ENCODE results near the gene ITGBL1.

Gene ITGBL1

GRCh38 chr13:101457176-101457575 lies 4.7 kb downstream of the ITGBL1 start:
- no peak overlapping the region for H3K4me3 ChIP-seq (ENCODE audit: insufficient read depth, low read length, poor library complexity, severe bottlenecking)
- H3F3A ChIP-seq (ENCODE audit: insufficient read depth), result no peaks in the 10 kb centered on the region
- no peak overlapping the region for H3K9ac ChIP-seq (ENCODE audit: low read length)
- H3K9me2 ChIP-seq (replicated peaks; ENCODE audit: insufficient read depth, low read length), result no peaks in the 10 kb centered on the region
- H4K20me1 ChIP-seq (ENCODE audit: low read depth, low read length), result no peaks in the 10 kb centered on the region
- TF ChIP-seq EZH2phosphoT487 (conservative IDR thresholded peaks at IDR 0.05; ENCODE audit: low read length) (no peak), CTCF (IDR thresholded peaks at IDR 0.05; ENCODE audit: insufficient read depth, low read length, poor library complexity, severe bottlenecking) (no peak)
- no peaks in the 10 kb centered on the region for H3K9me3 ChIP-seq (ENCODE audit: insufficient read depth, low read length)
- no peak overlapping the region for H3K4me2 ChIP-seq (ENCODE audit: low read depth, low read length, poor library complexity, severe bottlenecking)
- H3K27ac ChIP-seq (ENCODE audit: low read depth, low read length), result no peak overlapping the region
- no peaks in the 10 kb centered on the region for H3K36me3 ChIP-seq (ENCODE audit: low read length)
- H2AFZ ChIP-seq (ENCODE audit: low read depth, low read length, severe bottlenecking), result no peak overlapping the region
- no peaks in the 10 kb centered on the region for H3K27me3 ChIP-seq (ENCODE audit: low read length)
- H3K79me2 ChIP-seq (ENCODE audit: insufficient read depth, low read length), result no peaks in the 10 kb centered on the region

GRCh38 chr13:101465877-101466276 lies 13.4 kb downstream of the ITGBL1 start:
- no peak overlapping the region for H3K9ac ChIP-seq (ENCODE audit: low read length)
- H3K9me3 ChIP-seq (ENCODE audit: insufficient read depth, low read length), result no peaks in the 10 kb centered on the region
- no peaks in the 10 kb centered on the region for H4K20me1 ChIP-seq (ENCODE audit: low read depth, low read length)
- no peaks in the 10 kb centered on the region for H3K79me2 ChIP-seq (ENCODE audit: insufficient read depth, low read length)
- no peaks in the 10 kb centered on the region for H3F3A ChIP-seq (ENCODE audit: insufficient read depth)
- H3K36me3 ChIP-seq (ENCODE audit: low read length), result no peaks in the 10 kb centered on the region
- H3K4me3 ChIP-seq (ENCODE audit: insufficient read depth, low read length, poor library complexity, severe bottlenecking), result no peak overlapping the region
- H2AFZ ChIP-seq (ENCODE audit: low read depth, low read length, severe bottlenecking), result no peak overlapping the region
- H3K27me3 ChIP-seq (ENCODE audit: low read length), result no peaks in the 10 kb centered on the region
- H3K4me2 ChIP-seq (ENCODE audit: low read depth, low read length, poor library complexity, severe bottlenecking), result no peak overlapping the region
- TF ChIP-seq CTCF (IDR thresholded peaks at IDR 0.05; ENCODE audit: insufficient read depth, low read length, poor library complexity, severe bottlenecking), result no peak
- no peak for TF ChIP-seq EZH2phosphoT487 (conservative IDR thresholded peaks at IDR 0.05; ENCODE audit: low read length)
- H3K27ac ChIP-seq (ENCODE audit: low read depth, low read length), result no peak overlapping the region
- no peaks in the 10 kb centered on the region for H3K9me2 ChIP-seq (replicated peaks; ENCODE audit: insufficient read depth, low read length)

GRCh38 chr13:101467415-101467814 lies 14.9 kb downstream of the ITGBL1 start:
- Histone ChIP-seq H3K9me2 (replicated peaks; ENCODE audit: insufficient read depth, low read length) (no peaks in the 10 kb centered on the region), H3K9me3 (ENCODE audit: insufficient read depth, low read length) (no peaks in the 10 kb centered on the region), H3K9ac (ENCODE audit: low read length) (no peak overlapping the region), H3K27ac (ENCODE audit: low read depth, low read length) (no peak overlapping the region), H3K79me2 (ENCODE audit: insufficient read depth, low read length) (no peaks in the 10 kb centered on the region), H3K4me2 (ENCODE audit: low read depth, low read length, poor library complexity, severe bottlenecking) (no peak overlapping the region), H3K4me3 (ENCODE audit: insufficient read depth, low read length, poor library complexity, severe bottlenecking) (no peak overlapping the region), H3F3A (ENCODE audit: insufficient read depth) (no peaks in the 10 kb centered on the region), H2AFZ (ENCODE audit: low read depth, low read length, severe bottlenecking) (no peak overlapping the region), H3K36me3 (ENCODE audit: low read length) (no peaks in the 10 kb centered on the region), H3K27me3 (ENCODE audit: low read length) (no peaks in the 10 kb centered on the region), H4K20me1 (ENCODE audit: low read depth, low read length) (no peaks in the 10 kb centered on the region)
- TF ChIP-seq CTCF (IDR thresholded peaks at IDR 0.05; ENCODE audit: insufficient read depth, low read length, poor library complexity, severe bottlenecking) (no peak), EZH2phosphoT487 (conservative IDR thresholded peaks at IDR 0.05; ENCODE audit: low read length) (no peak)
